Putamen (tissue), 1 donor: ENCODE results near the gene MGAT4C.
"Not testable (repeated sequence)": the region's sequence is repeated elsewhere in the genome, so short reads cannot be mapped to it uniquely, and the experiment has no call there.

Experiments used
- DNase-seq: peaks from one replicate; pipeline ENCODE4 v3.0.0-alpha.2; 2016; ENCODE audit warnings: low spot score

The MGAT4C gene

DNA sequence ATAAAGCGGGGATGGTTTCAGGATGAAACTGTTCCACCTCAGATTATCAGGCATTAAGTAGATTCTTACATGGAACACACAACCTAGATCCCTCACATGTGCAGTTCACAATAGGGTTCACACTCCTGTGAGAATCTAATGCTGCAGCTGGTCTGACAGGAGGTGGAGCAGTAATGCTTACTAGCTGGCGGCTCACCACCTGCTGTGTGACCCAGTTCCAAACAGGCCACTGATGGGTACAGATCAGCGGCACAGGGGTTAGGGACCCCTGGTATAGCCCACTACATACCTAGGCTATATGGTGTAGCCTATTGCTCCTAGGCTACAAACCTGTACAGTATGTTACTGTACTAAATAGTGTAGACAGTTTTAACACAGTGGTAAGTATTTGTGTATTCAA is 129.3 kb downstream of the MGAT4C start:
- not testable (repeated sequence) for DNase-seq

DNA sequence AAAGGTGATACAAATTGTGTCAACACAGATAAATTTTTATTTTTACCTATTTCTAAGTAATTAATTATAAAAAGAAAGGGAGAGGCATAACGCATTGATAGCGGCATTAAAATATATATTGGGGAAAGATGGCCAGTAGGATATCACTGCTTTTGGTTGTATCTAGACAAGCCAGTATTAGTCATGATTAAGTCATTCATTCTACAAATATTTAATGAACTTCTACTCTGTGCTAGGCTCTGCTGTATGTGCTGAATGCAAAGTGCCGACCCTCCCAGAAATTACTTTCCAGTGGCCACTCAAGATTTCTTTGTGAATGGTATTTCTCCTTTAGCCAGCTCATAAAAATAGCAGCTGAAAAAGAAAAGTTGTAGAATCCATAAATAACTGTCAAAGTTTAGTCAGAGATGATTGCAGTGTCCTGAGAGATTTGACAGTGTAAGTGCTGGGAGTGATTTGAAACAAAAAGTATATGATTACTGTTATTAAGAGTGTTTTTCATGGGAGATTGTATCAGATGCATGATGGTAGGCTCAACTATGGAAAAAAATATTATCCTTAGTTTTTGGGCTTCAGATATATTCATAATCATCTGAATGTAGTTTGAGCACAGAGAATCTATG is 133.2 kb downstream of the MGAT4C start:
- DNase-seq = no peak

DNA sequence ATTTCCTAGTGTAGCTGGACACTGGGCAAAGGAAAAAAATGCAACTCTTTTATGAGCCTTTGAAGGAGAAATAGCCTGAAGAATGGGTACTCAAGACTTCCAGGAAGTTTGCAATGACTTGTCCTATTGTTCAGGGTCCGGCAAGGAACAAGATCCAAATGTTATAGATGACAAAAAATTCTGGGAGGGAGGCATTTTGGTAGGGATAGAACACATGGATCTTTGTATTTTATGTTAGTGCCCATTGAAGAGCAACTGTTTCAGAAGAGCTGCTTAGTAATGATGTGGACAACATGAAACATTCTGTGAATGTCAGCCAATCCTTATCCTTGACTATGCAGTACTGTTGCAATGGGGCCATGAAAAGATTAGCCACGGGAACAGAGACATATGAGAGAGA is 138.0 kb downstream of the MGAT4C start:
- no peak for DNase-seq

- DNase-seq = no peak
These were observed 138.5 kb downstream of the MGAT4C start for GRCh38 chr12:86117711-86118110.

GRCh38 chr12:86104087-86104486 is 152.1 kb downstream of the MGAT4C start:
- no peak for DNase-seq

DNA sequence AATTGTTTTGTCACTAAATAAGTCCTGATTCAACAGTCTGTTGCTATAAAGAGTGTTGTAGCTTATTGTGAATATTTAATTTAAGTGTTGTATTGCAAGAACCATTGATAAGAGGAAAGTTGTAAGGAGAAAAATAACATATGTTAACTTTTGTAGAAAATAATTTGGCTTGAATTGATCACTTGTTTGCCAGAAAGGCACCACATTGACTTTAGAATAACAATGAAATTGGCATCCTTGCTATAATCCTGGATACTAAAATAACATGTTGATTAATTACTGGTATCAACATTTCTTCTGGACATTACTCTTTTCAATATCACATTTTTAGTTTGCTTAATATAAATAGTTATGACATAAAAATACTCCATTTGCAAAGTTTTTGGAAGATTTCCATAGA is 159.0 kb downstream of the MGAT4C start:
- no peak for DNase-seq

DNA sequence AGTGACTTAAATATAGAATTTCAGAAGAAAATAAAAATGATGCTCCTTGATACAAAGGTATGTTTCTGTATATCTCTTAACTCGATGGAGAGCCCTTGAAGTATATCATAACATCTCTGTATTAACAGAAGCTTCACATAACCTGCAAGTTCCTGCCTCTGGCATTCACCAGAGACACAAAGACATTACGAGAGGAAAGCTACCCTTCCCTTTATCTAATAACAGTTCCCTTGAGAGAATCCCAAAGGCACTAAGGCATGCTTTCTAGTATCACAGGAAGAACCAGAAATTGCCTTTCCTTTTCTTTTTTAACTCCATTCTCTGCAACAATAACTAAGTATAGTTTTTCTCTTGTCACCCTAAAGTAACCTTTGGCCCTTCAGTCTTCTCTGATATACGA is 164.5 kb downstream of the MGAT4C start:
- DNase-seq = no peak

DNA sequence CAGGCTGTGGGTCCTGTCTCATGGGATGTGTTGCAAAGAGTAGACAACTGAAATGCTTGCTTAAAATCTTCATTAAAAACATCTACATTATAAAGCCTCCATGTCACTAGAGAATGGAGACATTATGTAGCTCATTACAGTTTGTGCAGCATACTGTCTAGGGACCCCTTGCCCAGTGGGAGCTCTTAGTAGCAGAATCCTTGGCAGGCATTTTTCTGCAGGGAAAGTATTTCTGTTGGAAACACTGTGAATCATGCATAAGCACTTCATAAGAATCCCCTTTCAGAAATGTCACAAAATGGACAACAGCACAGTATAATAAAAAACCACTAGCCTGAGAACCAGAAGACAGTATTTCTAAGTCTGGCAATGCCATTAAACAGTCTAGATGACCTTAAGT is 174.3 kb downstream of the MGAT4C start:
- no peak for DNase-seq

DNA sequence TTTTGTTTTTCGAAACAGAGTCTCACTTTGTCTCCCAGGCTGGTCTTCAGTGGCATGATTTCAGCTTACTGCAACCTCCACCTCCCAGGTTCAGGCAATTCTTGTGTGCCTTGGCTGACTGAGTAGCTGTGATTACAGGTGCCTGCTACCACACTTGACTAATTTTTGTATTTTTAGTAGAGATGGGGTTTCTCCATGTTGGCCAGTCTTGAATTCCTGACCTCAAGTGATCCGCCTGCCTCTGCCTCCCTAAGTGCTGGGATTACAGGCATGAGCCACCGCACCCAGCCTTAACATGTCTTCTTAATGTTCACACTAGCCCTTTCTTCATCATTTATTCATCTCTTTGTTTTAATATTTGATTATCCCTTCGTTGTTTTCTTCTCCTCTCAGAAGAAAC is 197.1 kb downstream of the MGAT4C start:
- not testable (repeated sequence) for DNase-seq

DNA sequence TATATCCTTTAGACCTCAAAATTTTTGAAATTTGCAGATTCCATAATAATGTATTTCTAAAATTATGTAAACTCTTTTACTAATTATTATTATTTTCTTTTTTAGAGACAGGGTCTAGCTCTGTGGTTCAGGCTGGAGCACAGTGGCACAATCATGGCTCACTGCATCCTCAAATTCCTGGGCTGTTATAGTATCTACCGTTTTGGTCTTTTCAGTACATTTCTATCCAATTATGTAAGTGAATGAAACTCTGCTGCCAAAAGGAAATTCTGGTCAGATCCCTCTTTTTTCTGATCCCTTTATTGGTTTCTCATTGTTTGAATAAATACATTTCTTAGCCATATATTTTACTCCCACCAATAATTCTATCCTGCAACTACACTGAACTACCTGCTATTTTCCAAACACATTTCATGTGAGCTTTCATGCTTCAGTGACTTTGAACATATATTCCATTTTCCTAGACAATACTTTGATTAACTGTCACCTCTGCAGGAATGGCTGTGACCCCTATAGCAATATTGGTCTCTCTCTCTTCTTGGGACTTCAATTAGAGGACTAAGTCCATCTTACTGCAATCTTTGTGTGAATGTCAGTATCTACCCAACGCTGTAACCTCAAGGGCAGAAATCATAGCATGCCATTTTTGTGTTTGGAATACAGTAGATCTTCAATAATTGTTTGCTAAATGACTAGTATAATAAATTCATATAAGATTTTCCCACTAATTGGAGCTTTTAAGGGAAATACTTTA is 198.9 kb downstream of the MGAT4C start:
- DNase-seq = no peak

GRCh38 chr12:86052921-86053320 is 203.3 kb downstream of the MGAT4C start:
- no peak for DNase-seq

DNA sequence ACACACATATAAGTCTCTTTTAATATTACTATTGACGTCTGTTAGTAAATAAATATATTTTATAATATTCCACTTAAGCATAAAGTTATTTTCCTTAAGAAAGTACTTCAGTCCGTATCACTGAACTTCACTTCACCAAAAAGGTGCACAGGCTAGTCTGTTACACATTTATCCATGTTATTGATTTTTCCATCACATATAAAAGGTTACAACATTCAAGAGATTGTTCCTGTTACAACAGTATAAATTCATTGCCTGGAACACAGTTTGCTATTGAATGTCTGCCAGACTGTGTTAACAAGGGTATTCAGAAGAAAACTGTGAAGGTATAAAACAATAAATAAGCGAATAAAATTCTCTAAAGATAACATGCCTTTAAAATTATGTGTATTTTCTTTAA is 206.2 kb downstream of the MGAT4C start:
- DNase-seq = no peak

GRCh38 chr12:86044396-86044795 is 211.8 kb downstream of the MGAT4C start:
- no peak for DNase-seq

- no peak for DNase-seq
These were observed 214.1 kb downstream of the MGAT4C start for GRCh38 chr12:86042062-86042461.

- DNase-seq = no peak
These were observed 237.8 kb downstream of the MGAT4C start for GRCh38 chr12:86018361-86018760.

- no peak for DNase-seq
These were observed 241.2 kb downstream of the MGAT4C start for GRCh38 chr12:86015026-86015425.

DNA sequence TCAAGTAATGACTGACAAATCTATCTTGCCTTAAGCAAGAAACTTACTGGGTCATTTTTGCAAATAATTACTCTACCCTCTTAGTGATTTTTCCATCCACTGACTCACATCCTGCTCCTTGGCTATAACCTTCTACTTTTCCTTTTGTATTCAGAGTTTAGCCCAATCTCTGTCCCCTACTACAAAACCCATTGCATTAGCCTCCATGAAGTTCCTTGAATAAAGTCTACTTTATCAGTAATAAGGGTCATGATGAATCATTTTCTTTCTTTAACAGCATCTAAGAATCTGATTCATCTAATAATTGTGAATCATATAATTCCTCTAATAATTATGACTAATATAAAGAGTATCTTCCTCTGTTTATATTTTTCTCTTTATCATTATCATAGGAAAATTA is 249.5 kb downstream of the MGAT4C start:
- DNase-seq = no peak

DNA sequence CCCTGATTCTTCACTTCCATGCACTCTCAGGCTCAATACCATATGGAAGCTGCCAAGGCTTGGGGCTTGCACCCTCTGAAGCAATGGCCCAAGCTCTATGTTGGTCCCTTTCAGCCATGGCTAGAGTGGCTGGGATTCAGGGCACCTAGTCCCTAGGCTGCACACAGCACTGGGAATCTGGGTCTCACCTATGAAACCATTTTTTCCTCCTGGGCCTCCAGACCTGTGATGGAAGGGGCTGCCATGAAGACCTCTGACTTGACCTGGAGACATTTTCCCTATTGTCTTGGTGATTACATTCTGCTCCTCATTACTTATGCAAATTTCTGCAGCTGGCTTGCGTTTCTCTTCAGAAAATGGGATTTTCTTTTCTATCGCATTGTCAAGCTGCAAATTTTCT is 258.1 kb downstream of the MGAT4C start:
- no peak for DNase-seq

- DNase-seq = no peak
These were observed 259.9 kb downstream of the MGAT4C start for GRCh38 chr12:85996280-85996679.

- no peak for DNase-seq
These were observed 262.4 kb downstream of the MGAT4C start for GRCh38 chr12:85993746-85994145.

DNA sequence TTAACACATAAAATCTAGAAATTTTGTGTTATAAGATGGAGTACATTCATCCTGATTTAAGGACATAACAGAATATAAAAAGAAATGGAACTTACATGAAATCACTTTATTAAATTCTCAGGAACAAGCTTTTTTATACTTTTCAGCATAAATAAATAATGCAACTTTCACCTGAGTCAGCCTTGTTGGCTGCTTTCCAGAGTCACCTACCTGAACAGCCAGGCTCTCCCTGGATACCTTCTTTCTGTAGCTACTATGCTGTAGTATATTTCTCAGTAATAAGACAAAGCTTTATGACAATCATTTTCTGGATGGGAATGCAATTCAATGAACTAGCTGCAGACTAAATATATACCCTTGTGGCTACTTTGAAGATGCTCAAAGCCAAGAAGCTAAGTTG is 270.2 kb downstream of the MGAT4C start:
- no peak for DNase-seq

GRCh38 chr12:85983601-85984000 is 272.6 kb downstream of the MGAT4C start:
- DNase-seq = no peak

DNA sequence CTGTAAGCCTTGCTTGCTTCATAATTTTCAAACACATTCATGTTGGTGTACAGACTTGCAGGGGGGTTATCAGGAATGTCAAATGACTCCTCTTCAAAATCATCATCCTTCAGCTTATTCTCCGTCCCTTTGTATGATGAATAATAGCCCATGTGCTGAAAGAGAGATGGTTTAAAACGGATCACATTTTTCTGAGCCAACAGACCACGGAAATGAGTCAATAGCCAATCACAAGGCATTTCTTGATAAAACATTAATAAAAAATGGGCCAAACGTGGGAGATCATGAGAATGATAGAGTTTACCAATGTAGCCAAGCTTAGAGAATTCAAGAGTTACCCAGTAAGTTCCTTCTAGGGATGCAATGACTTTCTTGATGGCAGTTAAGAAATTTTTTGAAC is 276.6 kb downstream of the MGAT4C start:
- no peak for DNase-seq

DNA sequence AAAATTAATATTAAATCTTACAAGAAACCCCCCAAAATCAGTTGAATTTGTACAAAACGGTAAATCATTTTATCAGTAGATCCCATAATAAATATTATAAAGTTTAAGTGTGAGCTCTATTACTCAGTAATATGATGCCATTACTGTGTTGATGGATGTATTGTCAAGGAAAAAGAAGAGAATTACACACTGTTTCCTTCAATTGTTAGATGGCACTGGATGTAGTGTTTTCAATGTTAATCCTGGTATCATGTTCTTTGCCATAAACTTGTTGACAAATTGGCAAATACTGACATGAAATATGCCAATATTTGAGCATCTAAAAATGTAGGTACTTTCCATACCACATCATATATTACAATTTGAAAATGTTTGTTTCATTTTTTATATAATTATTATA is 280.5 kb downstream of the MGAT4C start:
- no peak for DNase-seq
